ENCODE data around the gene RAD51B.

- TF ChIP-seq CTCF (conservative IDR thresholded peaks at IDR 0.05) (no peak), ZFX (IDR thresholded peaks at IDR 0.05) (no peak)
Measured at GRCh38 chr14:68564191-68564825, 744.7 kb downstream of the RAD51B start.

All from C4-2B (cell line).